WERI-Rb-1 (cell line): ENCODE measurements around the gene FREM2.

Experiments
- DNase-seq: peaks from one replicate; pipeline ENCODE4 v3.0.0-alpha.2; 2020
- H3K27ac ChIP-seq: fragments of 250-450 bp; sonication (Bioruptor Pico); 2 replicates; pipeline ENCODE4 v1.5.1; 2020; ENCODE audit warnings: mild to moderate bottlenecking, moderate library complexity
- H3K27me3 ChIP-seq: fragments of 250-450 bp; sonication (Bioruptor Pico); 2 replicates; pipeline ENCODE4 v1.5.1; 2021; ENCODE audit warnings: mild to moderate bottlenecking, low read depth, moderate library complexity; ENCODE audit not compliant: insufficient read depth, severe bottlenecking
- H3K36me3 ChIP-seq: fragments of 250-450 bp; sonication (Bioruptor Pico); 2 replicates; pipeline ENCODE4 v1.5.1; 2020; ENCODE audit warnings: mild to moderate bottlenecking, moderate library complexity
- H3K4me3 ChIP-seq: 2 replicates; pipeline ENCODE4 v1.5.1; 2011; ENCODE audit warnings: low read depth, mild to moderate bottlenecking, control low read depth, low read length
- H3K9me3 ChIP-seq: fragments of 250-450 bp; sonication (Bioruptor Pico); 2 replicates; pipeline ENCODE4 v1.5.1; 2021; ENCODE audit warnings: mild to moderate bottlenecking, moderate library complexity; ENCODE audit not compliant: severe bottlenecking
- TF ChIP-seq, protein P1 (sequence below): IDR thresholded peaks from 2 replicates; pipeline ENCODE4 v1.5.1; 2011; ENCODE audit warnings: low read depth, mild to moderate bottlenecking, control low read depth, inconsistent platforms, low read length

FREM2 gene

DNA sequence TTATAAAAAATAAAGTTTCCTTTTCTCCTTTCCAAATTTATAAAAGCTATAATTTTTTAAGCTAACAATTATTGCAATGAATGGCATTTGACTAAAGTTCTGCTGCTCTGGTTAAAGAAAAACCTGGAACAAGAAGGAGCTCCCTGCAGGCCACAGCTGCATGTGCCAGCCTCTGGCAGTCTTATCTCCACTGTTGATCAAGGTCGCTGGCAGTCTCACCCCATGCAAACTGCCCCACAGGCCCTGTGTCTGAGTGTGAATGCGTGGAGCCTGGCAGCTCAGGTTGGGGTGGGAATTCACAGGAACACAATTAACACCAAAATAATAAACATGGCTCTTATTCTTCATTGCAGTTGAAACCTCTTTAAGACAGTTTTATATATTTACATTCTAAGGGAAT, 30.2 kb upstream of the FREM2 start:
- H3K27ac ChIP-seq = no peak overlapping the region
- H3K27me3 ChIP-seq = no peaks in the 10 kb centered on the region
- H3K36me3 ChIP-seq = no peaks in the 10 kb centered on the region
- H3K4me3 ChIP-seq = no peak overlapping the region
- no peaks in the 10 kb centered on the region for H3K9me3 ChIP-seq
- DNase-seq = no peak
- TF ChIP-seq, protein P1, sequence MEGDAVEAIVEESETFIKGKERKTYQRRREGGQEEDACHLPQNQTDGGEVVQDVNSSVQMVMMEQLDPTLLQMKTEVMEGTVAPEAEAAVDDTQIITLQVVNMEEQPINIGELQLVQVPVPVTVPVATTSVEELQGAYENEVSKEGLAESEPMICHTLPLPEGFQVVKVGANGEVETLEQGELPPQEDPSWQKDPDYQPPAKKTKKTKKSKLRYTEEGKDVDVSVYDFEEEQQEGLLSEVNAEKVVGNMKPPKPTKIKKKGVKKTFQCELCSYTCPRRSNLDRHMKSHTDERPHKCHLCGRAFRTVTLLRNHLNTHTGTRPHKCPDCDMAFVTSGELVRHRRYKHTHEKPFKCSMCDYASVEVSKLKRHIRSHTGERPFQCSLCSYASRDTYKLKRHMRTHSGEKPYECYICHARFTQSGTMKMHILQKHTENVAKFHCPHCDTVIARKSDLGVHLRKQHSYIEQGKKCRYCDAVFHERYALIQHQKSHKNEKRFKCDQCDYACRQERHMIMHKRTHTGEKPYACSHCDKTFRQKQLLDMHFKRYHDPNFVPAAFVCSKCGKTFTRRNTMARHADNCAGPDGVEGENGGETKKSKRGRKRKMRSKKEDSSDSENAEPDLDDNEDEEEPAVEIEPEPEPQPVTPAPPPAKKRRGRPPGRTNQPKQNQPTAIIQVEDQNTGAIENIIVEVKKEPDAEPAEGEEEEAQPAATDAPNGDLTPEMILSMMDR = no peak

DNA sequence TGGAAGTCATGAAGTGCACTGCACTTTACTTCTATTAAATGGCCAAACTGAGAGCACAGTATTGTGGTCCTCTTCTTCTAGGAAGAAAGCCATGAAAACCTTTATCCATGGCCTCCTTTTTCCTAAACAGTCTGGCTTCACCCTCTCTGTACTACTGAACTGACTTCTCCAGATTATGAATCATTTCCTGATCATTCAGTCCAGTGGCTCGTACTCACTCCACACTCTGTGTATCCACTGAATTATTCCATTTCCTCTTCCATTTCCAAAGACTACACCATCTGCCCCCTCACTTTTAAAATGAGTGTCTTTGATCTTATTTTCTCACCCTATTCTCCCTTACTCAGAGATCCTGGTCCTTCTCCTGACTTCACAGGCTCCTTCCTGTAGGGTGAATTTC, 29.7 kb upstream of the FREM2 start:
- no peaks in the 10 kb centered on the region for H3K36me3 ChIP-seq
- no peaks in the 10 kb centered on the region for H3K27me3 ChIP-seq
- TF ChIP-seq, protein P1 = no peak
- H3K27ac ChIP-seq = no peak overlapping the region
- no peaks in the 10 kb centered on the region for H3K9me3 ChIP-seq
- no peak for DNase-seq
- no peak overlapping the region for H3K4me3 ChIP-seq

DNA sequence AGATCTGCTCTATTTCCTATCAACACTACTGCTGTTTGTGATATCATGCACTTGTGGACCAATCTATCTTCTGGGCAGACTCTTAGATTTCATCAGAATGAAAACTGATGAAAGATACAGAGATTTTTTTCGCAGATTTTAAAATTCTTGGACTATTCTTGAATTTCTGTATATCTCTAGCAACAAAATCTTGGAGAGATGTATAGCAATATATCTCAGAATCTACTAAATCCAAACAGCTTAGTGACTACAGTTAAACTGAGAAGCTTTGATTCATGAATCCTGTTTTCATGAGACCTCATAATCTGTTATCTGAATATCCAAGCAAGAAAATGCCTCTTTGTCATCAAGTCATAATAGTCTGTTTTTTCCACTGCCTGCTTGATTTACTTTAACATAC, 28.0 kb upstream of the FREM2 start:
- H3K9me3 ChIP-seq = no peaks in the 10 kb centered on the region
- DNase-seq = no peak
- H3K36me3 ChIP-seq = no peaks in the 10 kb centered on the region
- TF ChIP-seq, protein P1 = no peak
- H3K4me3 ChIP-seq = no peak overlapping the region
- H3K27ac ChIP-seq = no peak overlapping the region
- H3K27me3 ChIP-seq = no peaks in the 10 kb centered on the region

DNA sequence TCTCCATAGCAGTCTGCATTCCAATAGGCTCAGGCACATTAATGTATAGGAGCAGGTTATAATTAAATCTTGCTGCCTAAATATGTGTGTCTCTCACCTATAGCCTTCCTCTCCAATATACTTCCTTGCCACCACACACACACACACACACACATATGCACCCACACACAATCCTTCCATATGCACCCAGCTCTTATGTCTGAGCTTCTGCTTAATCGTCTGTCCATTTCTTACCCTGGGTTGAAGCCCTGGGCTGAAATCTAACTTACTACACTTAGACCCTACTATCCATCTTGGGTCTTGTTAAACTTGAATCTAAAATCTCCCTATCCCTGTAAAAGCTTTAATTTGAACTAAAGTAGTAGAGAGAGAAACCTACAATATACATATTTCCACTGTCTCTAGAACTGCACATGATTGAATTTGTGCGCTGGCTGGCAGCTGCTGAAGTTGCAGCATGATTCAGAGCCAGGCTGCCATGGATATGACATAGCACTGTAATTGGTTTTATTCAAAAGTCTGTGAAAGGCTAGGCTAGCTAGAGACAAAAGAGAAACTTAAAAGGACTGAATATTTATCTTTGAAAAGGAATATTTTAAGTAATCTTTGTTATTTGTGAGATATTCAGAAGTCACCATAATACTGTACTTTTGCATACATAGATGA, 25.7 kb upstream of the FREM2 start:
- no peak for DNase-seq
- H3K9me3 ChIP-seq = no peaks in the 10 kb centered on the region
- no peaks in the 10 kb centered on the region for H3K27me3 ChIP-seq
- no peak overlapping the region for H3K4me3 ChIP-seq
- H3K27ac ChIP-seq = no peak overlapping the region
- no peaks in the 10 kb centered on the region for H3K36me3 ChIP-seq
- TF ChIP-seq, protein P1 = no peak

DNA sequence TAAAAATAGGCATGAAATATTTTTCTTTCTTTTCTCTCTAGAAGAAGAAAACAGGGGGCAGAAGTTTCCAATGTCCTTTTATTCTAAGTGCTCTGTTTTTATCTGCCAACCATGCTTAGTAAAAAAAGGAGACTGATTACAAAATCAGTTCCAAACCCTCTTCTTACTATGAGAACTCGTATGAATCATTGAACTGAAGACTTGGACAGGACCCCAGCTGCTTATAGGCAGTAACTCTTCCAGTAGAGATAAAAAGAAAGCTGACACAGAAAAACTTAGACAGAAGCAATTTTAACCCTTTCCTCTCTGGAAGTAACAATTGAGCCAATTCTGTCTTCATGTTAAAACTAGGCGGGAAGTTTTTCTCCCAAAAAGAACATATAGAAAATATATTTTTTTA, 24.5 kb upstream of the FREM2 start:
- Histone ChIP-seq H3K27me3 (no peaks in the 10 kb centered on the region), H3K9me3 (no peaks in the 10 kb centered on the region), H3K4me3 (no peak overlapping the region), H3K27ac (no peak overlapping the region), H3K36me3 (no peaks in the 10 kb centered on the region)
- TF ChIP-seq, protein P1 = no peak
- DNase-seq = no peak

DNA sequence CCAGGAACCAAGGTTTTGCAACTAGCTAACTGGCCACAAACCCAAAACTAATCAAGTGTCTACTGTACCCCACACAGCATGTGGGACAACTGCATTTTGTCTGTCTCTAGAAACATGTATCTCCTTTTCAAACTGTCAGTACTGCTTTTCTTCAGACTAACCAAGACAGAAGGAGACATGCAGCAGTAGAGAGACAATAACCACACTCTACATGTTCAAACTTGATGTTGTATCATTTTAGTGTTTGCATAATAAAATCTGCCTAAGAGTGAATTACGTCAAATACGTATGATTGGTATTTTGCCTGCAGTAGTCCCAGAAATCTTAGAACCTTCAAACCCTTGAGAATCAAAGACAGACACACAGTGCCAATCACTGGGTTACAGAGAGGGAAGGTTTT, 22.0 kb upstream of the FREM2 start:
- Histone ChIP-seq H3K4me3 (no peak overlapping the region), H3K9me3 (no peaks in the 10 kb centered on the region), H3K36me3 (no peaks in the 10 kb centered on the region), H3K27me3 (no peaks in the 10 kb centered on the region), H3K27ac (no peak overlapping the region)
- TF ChIP-seq, protein P1 = no peak
- no peak for DNase-seq
